Choroid plexus epithelial cell (primary cell): Measurements from ENCODE around the gene COL6A5.

Experiments
- DNase-seq: peaks from one replicate; pipeline ENCODE4 v3.0.0-alpha.2; 2010; ENCODE audit warnings: low read depth
- H3K4me3 ChIP-seq: 2 replicates; pipeline ENCODE4 v1.5.1; 2011; ENCODE audit warnings: low read depth, mild to moderate bottlenecking, control low read depth, low read length, moderate library complexity
- TF ChIP-seq, protein P1 (sequence below): conservative IDR thresholded peaks from 2 replicates; pipeline ENCODE4 v1.5.1; 2011; ENCODE audit warnings: low read depth, mild to moderate bottlenecking, control low read depth, inconsistent platforms, low read length, moderate library complexity

COL6A5 gene

DNA sequence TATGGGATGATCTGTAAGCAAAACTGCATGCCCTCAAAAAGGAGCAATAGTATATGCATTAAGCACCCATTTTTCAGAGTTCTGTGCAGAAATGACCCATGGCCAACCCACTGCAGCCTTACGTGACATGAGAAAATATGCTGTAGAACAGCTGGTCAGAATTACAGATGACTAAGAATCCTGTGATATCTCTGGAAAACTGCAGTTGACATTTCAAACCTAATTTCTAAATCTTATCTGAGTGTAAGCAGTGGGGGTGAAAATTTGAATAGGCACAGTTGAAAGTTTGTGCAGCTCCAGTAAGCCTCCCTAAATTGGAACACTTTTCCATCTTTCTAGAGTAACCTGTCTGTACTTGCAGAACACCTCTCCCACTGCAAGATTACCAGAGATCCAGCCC lies 142.8 kb downstream of the COL6A5 start:
- TF ChIP-seq, protein P1, sequence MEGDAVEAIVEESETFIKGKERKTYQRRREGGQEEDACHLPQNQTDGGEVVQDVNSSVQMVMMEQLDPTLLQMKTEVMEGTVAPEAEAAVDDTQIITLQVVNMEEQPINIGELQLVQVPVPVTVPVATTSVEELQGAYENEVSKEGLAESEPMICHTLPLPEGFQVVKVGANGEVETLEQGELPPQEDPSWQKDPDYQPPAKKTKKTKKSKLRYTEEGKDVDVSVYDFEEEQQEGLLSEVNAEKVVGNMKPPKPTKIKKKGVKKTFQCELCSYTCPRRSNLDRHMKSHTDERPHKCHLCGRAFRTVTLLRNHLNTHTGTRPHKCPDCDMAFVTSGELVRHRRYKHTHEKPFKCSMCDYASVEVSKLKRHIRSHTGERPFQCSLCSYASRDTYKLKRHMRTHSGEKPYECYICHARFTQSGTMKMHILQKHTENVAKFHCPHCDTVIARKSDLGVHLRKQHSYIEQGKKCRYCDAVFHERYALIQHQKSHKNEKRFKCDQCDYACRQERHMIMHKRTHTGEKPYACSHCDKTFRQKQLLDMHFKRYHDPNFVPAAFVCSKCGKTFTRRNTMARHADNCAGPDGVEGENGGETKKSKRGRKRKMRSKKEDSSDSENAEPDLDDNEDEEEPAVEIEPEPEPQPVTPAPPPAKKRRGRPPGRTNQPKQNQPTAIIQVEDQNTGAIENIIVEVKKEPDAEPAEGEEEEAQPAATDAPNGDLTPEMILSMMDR: no peak
- no peak overlapping the region for H3K4me3 ChIP-seq
- DNase-seq: peak; percentile 4

DNA sequence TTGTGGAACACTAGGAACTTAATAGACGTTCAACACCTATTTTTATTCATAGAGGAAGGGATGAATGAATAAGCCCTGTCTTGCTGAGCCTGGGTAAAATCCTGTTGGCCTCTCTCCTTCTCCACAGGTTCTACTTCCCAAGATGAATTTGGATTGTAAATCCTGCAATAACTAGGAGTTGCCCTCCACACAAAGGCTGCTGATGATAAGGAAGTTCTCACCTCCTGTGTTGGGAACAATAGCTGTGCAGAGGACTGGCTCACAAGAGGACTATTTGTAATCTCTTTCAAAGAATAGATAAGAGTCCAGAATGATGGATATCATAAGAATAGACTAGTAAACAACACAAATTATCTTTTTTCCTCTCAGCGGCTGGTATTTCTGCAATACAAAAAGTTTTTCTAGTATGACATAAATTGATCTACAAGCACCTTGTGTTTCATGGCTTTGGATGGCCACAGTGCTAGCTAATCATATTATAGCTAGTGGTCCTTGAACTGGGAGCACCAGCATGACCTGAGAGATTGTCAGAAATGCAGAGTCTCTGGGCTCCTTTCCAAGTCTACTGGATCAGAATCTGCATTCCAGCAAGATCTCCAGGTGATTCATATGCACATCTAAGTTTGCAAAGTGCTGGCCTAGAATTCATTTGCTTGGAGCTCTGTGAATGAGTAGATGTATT lies 143.4 kb downstream of the COL6A5 start:
- DNase-seq: no peak
- TF ChIP-seq, protein P1: no peak
- no peak overlapping the region for H3K4me3 ChIP-seq

DNA sequence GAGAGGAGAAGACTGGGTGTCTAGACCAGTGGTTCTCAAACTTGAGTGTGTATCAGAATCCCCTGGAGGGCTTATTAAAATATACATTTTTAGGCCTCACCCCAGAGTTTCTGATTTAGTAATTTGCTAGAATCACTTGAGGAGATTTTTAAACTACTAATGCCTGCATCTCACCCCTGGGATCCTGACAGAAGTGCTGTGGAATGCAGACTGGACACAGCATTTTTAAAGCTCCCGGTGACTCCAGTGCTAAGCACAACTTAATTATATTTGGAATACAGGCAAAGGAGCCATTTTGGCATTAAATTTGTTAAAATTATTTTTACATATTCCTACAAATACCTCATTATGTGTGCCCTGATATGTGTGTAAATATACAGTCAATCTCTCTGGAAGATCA lies 144.8 kb downstream of the COL6A5 start:
- TF ChIP-seq, protein P1: no peak
- H3K4me3 ChIP-seq: no peak overlapping the region
- DNase-seq: peak; percentile 13

DNA sequence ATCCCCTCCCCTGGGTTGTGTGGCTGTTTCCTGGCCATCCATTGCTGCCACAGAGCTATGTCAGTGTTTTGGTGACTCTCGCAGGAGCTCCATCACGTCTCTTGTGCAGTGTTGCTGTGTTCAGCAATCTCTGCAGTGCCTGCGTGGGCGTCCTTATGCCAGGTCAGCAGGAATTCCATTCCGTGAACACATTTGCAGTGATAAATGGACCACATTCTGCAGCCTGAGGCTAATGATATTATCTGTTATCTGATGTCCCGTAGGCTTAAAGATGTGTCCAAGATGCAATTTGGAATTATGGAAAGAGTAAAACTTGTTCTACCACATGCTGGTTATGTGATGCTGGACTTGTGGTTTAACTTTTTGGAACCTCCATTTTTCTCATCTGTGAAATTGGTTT lies 146.0 kb downstream of the COL6A5 start:
- DNase-seq: no peak
- no peak overlapping the region for H3K4me3 ChIP-seq
- TF ChIP-seq, protein P1: no peak

DNA sequence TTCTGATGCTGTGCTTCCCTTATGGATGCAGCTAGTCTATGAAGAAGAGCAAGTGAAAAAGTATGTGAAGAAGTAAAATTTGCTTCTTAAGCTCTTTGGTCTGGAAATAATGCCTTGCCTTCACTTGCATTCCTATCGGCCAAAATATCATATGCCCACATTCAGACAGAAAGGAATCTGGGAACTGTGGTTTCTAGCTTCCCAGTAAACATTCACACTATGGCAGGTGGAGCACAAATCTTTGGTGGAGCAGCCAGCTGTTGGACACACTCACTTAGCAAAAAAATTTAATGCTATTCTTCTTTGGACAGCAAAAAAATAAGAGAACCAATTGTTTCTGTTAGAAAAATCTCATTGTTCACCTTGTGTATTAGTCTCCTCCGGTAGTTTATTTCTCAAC lies 159.2 kb downstream of the COL6A5 start:
- TF ChIP-seq, protein P1: no peak
- H3K4me3 ChIP-seq: no peak overlapping the region
- DNase-seq: no peak

DNA sequence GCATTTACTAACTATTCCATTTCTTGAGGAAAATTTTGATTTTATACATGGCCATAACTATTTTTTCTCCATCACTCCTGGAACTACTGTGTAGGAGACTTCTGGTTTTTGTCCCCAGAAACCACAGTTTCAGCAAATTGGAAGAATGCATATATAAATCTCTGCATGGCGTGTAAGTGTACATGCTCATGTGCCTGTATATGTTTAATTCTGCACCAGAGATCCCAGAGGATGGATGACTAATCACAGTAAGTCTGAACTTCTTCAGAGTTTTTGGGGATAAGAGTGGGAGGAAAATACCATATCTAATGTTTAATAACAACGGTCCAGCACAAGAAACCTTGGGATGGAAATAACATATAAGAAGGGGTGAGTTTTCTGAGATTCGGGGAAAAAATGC lies 160.6 kb downstream of the COL6A5 start:
- no peak overlapping the region for H3K4me3 ChIP-seq
- TF ChIP-seq, protein P1: no peak
- no peak for DNase-seq

DNA sequence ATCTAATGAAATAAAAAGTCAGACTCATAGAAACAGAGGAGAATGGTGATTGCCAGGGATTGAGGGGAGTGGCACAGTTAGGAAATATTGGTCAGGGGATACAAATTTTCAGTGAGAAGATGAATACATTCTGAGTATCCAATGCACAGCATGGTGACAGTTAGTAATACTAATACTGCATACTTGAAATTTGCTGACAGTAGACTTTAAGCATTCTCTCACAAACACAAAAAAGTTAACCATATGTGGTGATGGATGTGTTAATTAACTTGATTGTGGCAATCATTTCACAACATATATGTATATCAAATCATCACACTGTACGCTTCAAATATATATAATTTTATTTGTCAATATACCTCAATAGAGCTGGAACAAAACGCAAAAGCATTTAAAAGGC lies 162.3 kb downstream of the COL6A5 start:
- no peak for DNase-seq
- no peak overlapping the region for H3K4me3 ChIP-seq
- TF ChIP-seq, protein P1: no peak
